CD4-positive, alpha-beta T cell treated with Interleukin-17A for 1 hour (primary cell): ENCODE results near the gene CFAP299.
"Not testable (repeated sequence)": the region's sequence is repeated elsewhere in the genome, so short reads cannot be mapped to it uniquely, and the experiment has no call there.

ENCODE experiments used
- DNase-seq: peaks from one replicate; pipeline ENCODE4 v3.0.0-alpha.2; 2020

Gene CFAP299

DNA sequence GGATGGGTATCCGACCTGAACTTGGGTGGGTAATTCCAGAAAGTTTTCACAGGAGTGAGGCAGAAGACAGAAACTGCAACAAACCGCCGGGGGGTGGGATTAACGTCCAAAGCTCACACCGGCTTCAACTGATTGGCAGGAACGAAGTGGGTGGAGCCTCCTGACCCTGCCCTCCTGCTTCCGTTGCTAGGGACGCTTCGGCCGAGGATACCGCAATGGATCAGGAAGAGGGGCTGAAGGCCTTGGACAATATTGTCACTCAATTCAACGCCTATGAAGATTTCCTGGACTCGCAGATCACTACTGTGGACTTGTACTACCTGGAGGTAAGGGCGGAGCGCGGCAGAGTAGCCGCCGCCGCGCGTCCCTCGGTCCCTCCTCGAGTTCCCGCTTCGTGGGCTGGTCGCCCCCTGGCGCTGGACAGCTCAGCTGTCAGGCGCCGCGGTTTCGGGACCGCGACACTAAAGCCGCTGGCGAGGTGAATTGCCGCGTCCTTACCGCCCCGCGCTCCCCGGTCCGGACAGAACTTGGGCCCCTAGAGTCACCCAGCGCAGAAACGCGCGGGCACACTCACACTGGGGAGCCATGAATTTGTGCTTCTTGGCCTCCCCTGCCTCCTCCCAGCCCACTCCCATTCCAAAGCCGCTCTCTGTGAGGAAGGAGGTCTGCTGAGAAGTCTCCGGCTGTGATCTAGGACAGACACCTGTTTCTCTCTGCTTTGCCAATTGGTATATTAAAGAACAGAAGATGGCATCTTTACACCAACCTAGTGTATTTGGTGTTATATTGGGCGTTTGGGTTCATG, at the start of gene CFAP299:
Gene CFAP299, plus strand, starts transcription at position 177 of the 805 bp plus-strand sequence.
- peak; percentile 38 for DNase-seq

GRCh38 chr4:80286451-80286850, 49.1 kb upstream of the CFAP299 start:
- no peak for DNase-seq

DNA sequence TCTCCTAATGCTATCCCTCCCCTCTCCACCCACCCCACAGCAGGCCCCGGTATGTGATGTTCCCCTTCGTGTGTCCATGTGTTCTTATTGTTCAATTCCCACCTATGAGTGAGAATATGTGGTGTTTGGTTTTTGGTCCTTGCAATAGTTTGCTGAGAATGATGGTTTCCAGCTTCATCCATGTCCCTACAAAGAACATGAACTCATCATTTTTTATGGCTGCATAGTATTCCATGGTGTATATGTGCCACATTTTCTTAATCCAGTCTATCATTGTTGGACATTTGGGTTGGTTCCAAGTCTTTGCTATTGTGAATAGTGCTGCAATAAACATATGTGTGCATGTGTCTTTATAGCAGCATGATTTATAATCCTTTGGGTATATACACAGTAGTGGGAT, 44.9 kb upstream of the CFAP299 start:
- DNase-seq: not testable (repeated sequence)

GRCh38 chr4:80294206-80294605, 41.3 kb upstream of the CFAP299 start:
- no peak for DNase-seq

- no peak for DNase-seq
These were observed 40.2 kb upstream of the CFAP299 start for GRCh38 chr4:80295336-80295735.

GRCh38 chr4:80295826-80296225, 39.7 kb upstream of the CFAP299 start:
- no peak for DNase-seq

DNA sequence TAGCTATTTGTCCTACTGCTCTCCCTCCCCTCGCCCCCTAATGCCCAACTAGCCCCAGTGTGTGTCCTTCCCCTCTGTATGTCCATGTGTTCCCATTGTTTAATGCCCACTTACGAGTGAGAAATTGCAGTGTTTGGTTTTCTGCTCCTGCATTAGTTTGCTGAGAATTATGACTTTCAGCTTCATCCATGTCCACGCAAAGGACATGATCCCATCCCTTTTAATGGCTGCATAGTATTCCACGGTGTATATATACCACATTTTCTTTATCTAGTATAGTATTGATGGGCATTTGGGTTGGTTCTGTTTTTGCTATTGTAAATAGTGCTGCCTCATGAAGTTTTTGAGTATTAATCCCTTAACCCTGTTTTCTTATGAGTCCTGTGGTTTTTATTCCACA, 33.6 kb upstream of the CFAP299 start:
- DNase-seq: no peak

DNA sequence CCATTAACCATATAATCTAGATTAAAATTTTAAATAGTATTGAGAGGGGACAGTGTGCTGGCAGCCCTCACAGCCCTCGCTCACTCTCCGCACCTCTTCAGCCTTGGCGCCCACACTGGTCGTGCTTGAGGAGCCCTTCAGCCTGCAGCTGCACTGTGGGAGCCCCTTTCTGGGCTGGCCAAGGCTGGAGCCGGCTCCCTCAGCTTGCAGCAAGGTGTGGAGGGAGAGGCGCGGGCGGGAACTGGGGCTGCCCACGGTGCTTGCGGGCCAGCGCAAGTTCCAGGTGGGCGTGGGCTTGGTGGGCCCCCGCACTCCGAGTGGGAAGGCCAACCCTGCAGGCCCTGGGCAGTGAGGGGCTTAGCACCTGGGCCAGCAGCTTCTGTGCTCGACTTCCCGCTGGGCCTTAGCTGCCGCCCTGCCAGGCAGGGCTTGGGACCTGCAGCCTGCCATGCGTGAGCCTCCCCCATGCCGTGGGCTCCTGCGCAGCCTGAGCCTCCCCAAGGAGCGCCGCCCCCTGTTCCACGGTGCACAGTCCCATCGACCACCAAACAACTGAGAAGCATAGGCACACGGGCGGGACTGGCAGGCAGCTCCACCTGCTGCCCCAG, 32.8 kb upstream of the CFAP299 start:
- DNase-seq: no peak

GRCh38 chr4:80305466-80305865, 30.1 kb upstream of the CFAP299 start:
- no peak for DNase-seq

- no peak for DNase-seq
These were observed 29.3 kb upstream of the CFAP299 start for GRCh38 chr4:80306260-80306659.

DNA sequence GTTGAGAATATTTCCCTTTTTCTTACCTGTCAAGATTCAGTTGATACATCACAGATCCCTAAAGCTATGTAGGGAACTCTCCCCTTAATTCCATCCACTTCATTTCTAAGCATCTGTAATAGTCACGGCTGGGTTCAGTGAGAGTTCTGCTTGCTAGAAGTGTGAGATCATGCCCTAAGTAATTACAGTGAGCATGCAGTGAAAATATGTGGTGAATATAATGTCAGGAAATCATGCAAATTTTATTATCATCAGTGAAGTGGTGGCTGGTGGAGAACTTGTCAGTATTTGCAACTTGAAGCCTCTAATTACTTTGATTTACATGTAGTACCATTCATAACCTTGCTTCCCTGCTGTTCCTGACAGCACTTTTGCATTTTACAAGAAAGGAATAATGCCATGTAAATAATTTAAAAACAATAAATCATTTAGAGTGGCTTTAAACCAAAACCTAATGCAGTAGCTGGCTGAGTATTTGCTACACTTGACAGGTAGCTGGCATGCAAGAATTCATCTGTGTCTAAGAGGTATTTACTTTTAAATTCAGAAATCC, 28.3 kb upstream of the CFAP299 start:
- no peak for DNase-seq

GRCh38 chr4:80307774-80308465, 27.6 kb upstream of the CFAP299 start:
- DNase-seq: no peak

DNA sequence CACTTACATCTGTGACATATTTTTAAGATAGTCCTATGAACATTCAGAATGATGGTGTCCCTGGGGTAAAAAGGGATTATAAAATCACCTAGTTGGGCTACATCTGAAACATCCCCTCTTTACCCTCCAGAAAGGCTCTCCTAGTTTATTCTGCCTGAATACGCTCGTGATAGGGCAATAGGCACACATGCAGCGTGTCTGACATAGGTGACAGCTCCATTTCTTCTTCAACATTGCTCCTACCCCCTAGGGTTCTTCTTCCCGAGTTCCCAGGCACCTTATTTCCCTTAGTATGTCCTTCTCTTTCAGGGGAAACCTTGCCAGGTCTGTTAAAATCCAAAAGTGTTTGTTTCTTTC, 27.1 kb upstream of the CFAP299 start:
- no peak for DNase-seq

GRCh38 chr4:80309294-80310004, 26.1 kb upstream of the CFAP299 start:
- no peak for DNase-seq

DNA sequence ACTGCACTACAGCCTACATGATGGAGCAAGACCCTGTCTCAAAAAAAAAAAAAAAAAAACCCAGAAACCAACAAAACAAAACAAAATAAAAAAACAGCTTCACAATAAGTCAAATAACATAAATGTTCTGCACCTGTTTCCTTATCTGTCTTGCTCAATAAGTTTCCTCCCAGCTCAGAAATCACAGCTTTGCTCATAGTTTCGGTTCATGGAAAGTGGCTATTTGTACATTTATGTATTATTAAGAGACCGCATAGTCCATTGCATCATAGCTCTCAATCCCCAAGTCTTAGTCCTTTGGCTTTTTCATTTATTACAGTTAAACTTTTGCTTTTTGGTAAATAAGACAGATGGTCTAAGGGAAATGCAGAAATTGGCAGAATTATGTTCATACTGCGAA, 24.4 kb upstream of the CFAP299 start:
- DNase-seq: no peak

- no peak for DNase-seq
These were observed 23.4 kb upstream of the CFAP299 start for GRCh38 chr4:80312124-80312523.

- DNase-seq: no peak
These were observed 21.9 kb upstream of the CFAP299 start for GRCh38 chr4:80313627-80314026.

- DNase-seq: not testable (repeated sequence)
These were observed 19.7 kb upstream of the CFAP299 start for GRCh38 chr4:80315848-80316247.

DNA sequence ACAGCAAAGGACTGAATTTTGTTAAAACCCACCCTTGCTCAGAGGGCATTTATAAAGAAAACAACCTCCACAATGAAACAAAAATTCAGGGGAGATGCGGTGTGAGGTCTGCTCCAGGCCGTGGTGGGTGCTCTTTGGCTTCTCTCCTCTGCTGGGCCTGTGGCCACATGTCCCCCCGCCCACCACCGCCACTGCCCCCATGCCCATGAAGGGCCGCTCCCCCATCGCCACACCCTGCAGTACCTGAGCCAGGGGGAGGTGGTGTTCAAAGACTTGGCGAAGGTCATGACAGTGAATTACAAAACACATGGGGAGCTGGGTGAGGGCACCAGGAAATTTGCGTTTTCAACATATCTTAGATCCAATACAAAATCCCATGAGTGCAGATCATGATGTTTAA, 14.2 kb upstream of the CFAP299 start:
- DNase-seq: no peak

GRCh38 chr4:80321776-80322175, 13.8 kb upstream of the CFAP299 start:
- DNase-seq: no peak

DNA sequence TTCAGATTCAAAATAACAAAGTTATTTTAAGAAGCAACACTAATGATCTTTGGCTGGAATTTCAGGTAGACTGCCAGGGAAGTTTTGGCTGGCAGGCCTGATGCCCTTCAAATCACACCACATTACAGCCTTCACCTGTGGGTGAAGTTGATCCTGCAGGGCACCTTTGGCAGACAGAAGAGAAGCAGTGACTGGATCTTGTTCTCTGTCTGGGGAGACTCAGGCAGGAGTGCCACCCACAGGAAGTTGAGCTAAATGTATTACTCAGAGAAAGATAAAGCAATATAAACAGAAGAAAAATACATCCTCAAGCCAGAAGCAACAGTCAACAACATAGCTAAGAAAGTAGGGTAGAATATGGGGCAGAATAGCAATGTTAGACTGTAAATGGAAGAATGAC, 12.8 kb upstream of the CFAP299 start:
- no peak for DNase-seq

- no peak for DNase-seq
These were observed 11.4 kb upstream of the CFAP299 start for GRCh38 chr4:80324171-80324570.

GRCh38 chr4:80331693-80332092, 3.8 kb upstream of the CFAP299 start:
- no peak for DNase-seq
